HepG2 (cell line): ENCODE data around the gene PCBP4. TPM values are rescaled to one million over a fixed set of nuclear protein-coding genes. Genes with fewer than 3 reads are reported as not detected.

Experiments
- ATAC-seq: fragments of 200-7000 bp; cut with Tn5 transposase; 3 replicates; pipeline ENCODE4 v1.9.1; 2020; ENCODE audit warnings: mild to moderate bottlenecking, moderate library complexity
- BruUV-seq: library from RNA; stranded (reverse); fragments of 400-500 nt; replicated peaks from 2 replicates; lab custom pipeline; 2021; lab: Mats Ljungman, UMichigan
- CTCF ChIA-PET: fragments of 300-600 bp; formaldehyde crosslinking; extraction: SDS; loops from one replicate; lab custom pipeline; 2021; ENCODE audit warnings: low total read pairs, inconsistent platforms, low intra/inter-chr PET ratio; lab: Yijun Ruan, JAX
- POLR2A ChIA-PET: fragments of 350-600 bp; sonication (Branson Sonifier 250); formaldehyde crosslinking; loops from one replicate; lab custom pipeline; 2020; ENCODE audit warnings: antibody characterized with exemption, inconsistent platforms; lab: Yijun Ruan, JAX
- DNase-seq: peaks from one replicate; pipeline ENCODE4 v3.0.0-alpha.2; 2015; ENCODE audit warnings: low spot score
- FAIRE-seq: peaks from 3 replicates; lab custom pipeline; 2011; peaks lifted over from hg19 to GRCh38; lab: Jason Lieb, UNC
- H2AFZ ChIP-seq: one replicate; pipeline ENCODE4 v1.6.1; 2011; ENCODE audit warnings: low read length, inconsistent platforms
- H3K27ac ChIP-seq: fragments of 300-600 bp; 3 replicates; pipeline ENCODE4 v1.8.0; 2011; ENCODE audit warnings: mixed run types, mild to moderate bottlenecking, mixed read lengths, low read length, inconsistent platforms; ENCODE audit not compliant: insufficient read depth; ENCODE audit errors: extremely low read length
- H3K27me3 ChIP-seq, 2 experiments: fragments of 200-600 bp in 1 of 2; 2 replicates in 1 of 2; 3 replicates in 1 of 2; pipeline versions ENCODE4 v1.6.0 to v1.8.0; 2011; ENCODE audit warnings: low read length in 2 of 2, mild to moderate bottlenecking in 2 of 2, moderate library complexity in 2 of 2, inconsistent platforms in 1 of 2; ENCODE audit not compliant: insufficient read depth in 2 of 2, control insufficient read depth in 1 of 2
- H3K36me3 ChIP-seq, 2 experiments: fragments of 200-600 bp in 1 of 2; replicated peaks in 1 of 2; 2 replicates in 1 of 2; 3 replicates in 1 of 2; pipeline versions ENCODE4 v1.5.1 to v1.8.0; 2011; ENCODE audit warnings: low read length in 2 of 2, inconsistent platforms in 1 of 2; ENCODE audit not compliant: insufficient read depth in 2 of 2, control insufficient read depth in 1 of 2
- H3K4me1 ChIP-seq: 2 replicates; pipeline ENCODE4 v1.5.1; 2012; ENCODE audit warnings: low read length, inconsistent platforms; ENCODE audit not compliant: insufficient read depth
- H3K4me2 ChIP-seq: 2 replicates; pipeline ENCODE4 v1.6.0; 2011; ENCODE audit warnings: low read depth, low read length, inconsistent platforms
- H3K4me3 ChIP-seq, 3 experiments: fragments of 200-600 bp in 1 of 3; sonication (generic), shearing (Covaris generic) in 1 of 3; replicated peaks in 1 of 3; 2 replicates each; pipeline ENCODE4 v1.5.1; 2011 to 2016; ENCODE audit warnings: low read length in 3 of 3, inconsistent platforms in 2 of 3, low read depth in 2 of 3, mild to moderate bottlenecking in 2 of 3, control low read depth in 1 of 3, mixed read lengths in 1 of 3; ENCODE audit not compliant: insufficient read depth in 1 of 3
- H3K79me2 ChIP-seq: one replicate; pipeline ENCODE4 v1.6.1; 2011; ENCODE audit warnings: low read length, inconsistent platforms; ENCODE audit not compliant: insufficient read depth
- H3K9ac ChIP-seq: 2 replicates; pipeline ENCODE4 v1.6.0; 2011; ENCODE audit warnings: mild to moderate bottlenecking, low read depth, low read length, inconsistent platforms; ENCODE audit not compliant: insufficient read depth
- H3K9me3 ChIP-seq: 2 replicates; pipeline ENCODE4 v1.5.1; 2012; ENCODE audit warnings: mild to moderate bottlenecking, low read length
- H4K20me1 ChIP-seq: 2 replicates; pipeline ENCODE4 v1.6.0; 2011; ENCODE audit warnings: inconsistent platforms, mild to moderate bottlenecking, low read length, moderate library complexity; ENCODE audit not compliant: insufficient read depth
- PHB2 ChIP-seq: fragments of 450-650 bp; IDR thresholded peaks from 2 replicates; pipeline ENCODE4 v1.6.1; 2018; ENCODE audit not compliant: partially characterized antibody
- RARA ChIP-seq: IDR thresholded peaks from 2 replicates; pipeline ENCODE4 v1.6.1; 2016; ENCODE audit warnings: missing genetic modification reagents, missing compliant biosample characterization
- ZNF207 ChIP-seq: fragments of 450-650 bp; IDR thresholded peaks from 2 replicates; pipeline ENCODE4 v1.6.1; 2016; ENCODE audit warnings: antibody characterized with exemption, borderline replicate concordance
- ZNF234 ChIP-seq: sonication (generic); formaldehyde crosslinking; conservative IDR thresholded peaks from 2 replicates; pipeline ENCODE4 v1.5.1; 2020; ENCODE audit warnings: mild to moderate bottlenecking, missing genetic modification reagents
- ZNF235 ChIP-seq: sonication (generic); formaldehyde crosslinking; IDR thresholded peaks from 2 replicates; pipeline ENCODE4 v1.8.1; 2023; ENCODE audit warnings: mild to moderate bottlenecking, missing genetic modification reagents, borderline replicate concordance
- ZNF317 ChIP-seq: sonication (generic); formaldehyde crosslinking; IDR thresholded peaks from 2 replicates; pipeline ENCODE4 v1.5.0; 2020; ENCODE audit warnings: mild to moderate bottlenecking, missing genetic modification reagents
- ZNF513 ChIP-seq: sonication (generic); formaldehyde crosslinking; conservative IDR thresholded peaks from 2 replicates; pipeline ENCODE4 v1.5.0; 2020; ENCODE audit warnings: missing genetic modification reagents
- ZNF816 ChIP-seq: sonication (generic); formaldehyde crosslinking; IDR thresholded peaks from 2 replicates; pipeline ENCODE4 v1.8.0; 2022; ENCODE audit warnings: missing genetic modification reagents, mild to moderate bottlenecking, borderline replicate concordance
- WGBS: methylation state at CpG from one replicate; pipeline ENCODE4 v1.1.6; 2017; ENCODE audit warnings: low lambda C conversion rate; 5-methylcytosine and 5-hydroxymethylcytosine counted together
- in situ Hi-C: cut with HindIII; loops from 2 replicates; pipeline ENCODE4 v1.10.0; 2017; ENCODE audit warnings: low pct_unique_long_range_greater_than_20kb; ENCODE audit not compliant: extremely low pct_ligation_motif_present
- intact Hi-C: fragments of 100-400 bp; cut with micrococcal nuclease; formaldehyde crosslinking; loops from one replicate; pipeline ENCODE4 v1.10.0; 2022; ENCODE audit not compliant: unreplicated experiment
- polyA plus RNA-seq, 8 experiments: library from polyadenylated mRNA; depleted of rRNA in 3 of 8; stranded (reverse) in 7 of 8; unstranded in 1 of 8; fragments of >200 nt; fragmentation: Illumina TruSeq in 4 of 8; extraction: Trizol in 4 of 8; gene quantifications; 2 replicates each; pipeline versions ENCODE4 v1.2.1 to v1.2.3, GENCODE V29; 2011 to 2016; ENCODE audit warnings: low read depth in 4 of 8, missing spikeins in 1 of 8, mixed read lengths in 1 of 8; ENCODE audit not compliant: insufficient read depth in 1 of 8
- total RNA-seq, 5 experiments: library from RNA; depleted of rRNA; stranded (reverse); fragments of >200 nt; fragmentation: Illumina TruSeq; extraction: Trizol; gene quantifications; 2 replicates each; pipeline ENCODE4 v1.2.3, GENCODE V29; 2016; ENCODE audit warnings: low read depth in 1 of 5

The PCBP4 gene
- total and polyA plus RNA-seq, 2 of the 13 experiments (the other 11 are each of a cell fraction or from before 2014, with no cell fraction given) = 36.8 to 51.3 TPM

GRCh38 chr3:51928438-51928837 lies 38.8 kb downstream of the PCBP4 start:
- Histone ChIP-seq H2AFZ (no peak overlapping the region), H3K27me3 (no peaks in the 10 kb centered on the region), H3K27ac (no peak overlapping the region), H3K4me3 (no peak overlapping the region), H3K9me3 (no peaks in the 10 kb centered on the region), H4K20me1 (no peaks in the 10 kb centered on the region), H3K79me2 (no peaks in the 10 kb centered on the region), H3K4me2 (no peak overlapping the region), H3K36me3 (peaks cover 0 to 7% of the 10 kb centered on the region in 2 experiments; a peak in 3 of 5 replicates), H3K9ac (no peak overlapping the region), H3K4me1 (no peaks in the 10 kb centered on the region)
- no peak for FAIRE-seq
- WGBS = 49% methylated on average over 6 of the region's 7 CpGs
- POLR2A ChIA-PET = no interaction called here
- no TSS peak for BruUV-seq
- peak; percentile 25 for ATAC-seq
- CTCF ChIA-PET = no interaction called here
- in situ Hi-C loops (no loop called here), intact Hi-C loops (no loop called here)
- DNase-seq = no peak
- TF ChIP-seq ZNF235 (CRISPR knock-in tag) (no peak), ZNF816 (no peak), ZNF317 (no peak), ZNF234 (CRISPR knock-in tag) (no peak), RARA (CRISPR knock-in tag) (no peak), ZNF207 (no peak), ZNF513 (CRISPR knock-in tag) (no peak), PHB2 (no peak)
